ENCODE data around the gene NMD3. TPM values are rescaled to one million over a fixed set of nuclear protein-coding genes. Genes with fewer than 3 reads are reported as not detected.

NMD3 gene
- total RNA-seq, 3 donors from 2014 or later (not counting 1 experiment from before 2014, with no cell fraction given), result 40.7 to 51.1 (median 43.6) TPM

GRCh38 chr3:161230621-161231171 is 9.6 kb downstream of the NMD3 start:
- Histone ChIP-seq H3K36me3 (ENCODE audit: control insufficient read depth, insufficient read depth, low read length) (peaks cover 61% of the 10 kb centered on the region), H3K27ac (ENCODE audit: low read length) (no peak overlapping the region), H3K4me1 (ENCODE audit: control insufficient read depth, insufficient read depth, low read length) (no peaks in the 10 kb centered on the region), H3K4me3 (ENCODE audit: low read length) (no peak overlapping the region), H3K27me3 (ENCODE audit: control insufficient read depth, insufficient read depth, low read length) (no peaks in the 10 kb centered on the region), H3K9me3 (ENCODE audit: control insufficient read depth, insufficient read depth, low read length) (no peaks in the 10 kb centered on the region)
- no peaks in the 10 kb centered on the region for H3K4me1 Mint-ChIP-seq
- H3K27ac Mint-ChIP-seq, result no peak overlapping the region
- TF ChIP-seq CTCF (IDR thresholded peaks at IDR 0.05), result no peak
- intact Hi-C loops (cut with micrococcal nuclease), result no loop called here
- 95% methylated on average over 2 of the region's 2 CpGs for WGBS (ENCODE audit: insufficient coverage)
- no peak for ATAC-seq
- no peak for DNase-seq
- no peak overlapping the region for H3K4me3 Mint-ChIP-seq
- no peaks in the 10 kb centered on the region for H3K9me3 Mint-ChIP-seq
- H3K27me3 Mint-ChIP-seq (ENCODE audit: low read depth in 2 of 2), result no peaks in the 10 kb centered on the region
- no peaks in the 10 kb centered on the region for H3K36me3 Mint-ChIP-seq

GRCh38 chr3:161231861-161232260 is 10.8 kb downstream of the NMD3 start:
- TF ChIP-seq CTCF (IDR thresholded peaks at IDR 0.05), result no peak
- Mint-ChIP-seq H3K4me1 (peaks cover 6 to 7% of the 10 kb centered on the region in 2 donors), H3K27ac (no peak overlapping the region), H3K27me3 (ENCODE audit: low read depth in 2 of 2) (no peaks in the 10 kb centered on the region), H3K9me3 (no peaks in the 10 kb centered on the region), H3K36me3 (peaks cover 9% of the 10 kb centered on the region), H3K4me3 (no peak overlapping the region)
- H3K9me3 ChIP-seq (ENCODE audit: control insufficient read depth, insufficient read depth, low read length), result no peaks in the 10 kb centered on the region
- H3K4me3 ChIP-seq (ENCODE audit: low read length), result no peak overlapping the region
- WGBS (ENCODE audit: insufficient coverage), result 98% methylated on average over 2 of the region's 2 CpGs
- intact Hi-C loops (cut with micrococcal nuclease), result no loop called here
- H3K36me3 ChIP-seq (ENCODE audit: control insufficient read depth, insufficient read depth, low read length), result peaks cover 63% of the 10 kb centered on the region
- ATAC-seq (no peak), DNase-seq (no peak)
- no peaks in the 10 kb centered on the region for H3K4me1 ChIP-seq (ENCODE audit: control insufficient read depth, insufficient read depth, low read length)
- no peaks in the 10 kb centered on the region for H3K27me3 ChIP-seq (ENCODE audit: control insufficient read depth, insufficient read depth, low read length)
- H3K27ac ChIP-seq (ENCODE audit: low read length), result no peak overlapping the region

- no peak overlapping the region for H3K4me3 Mint-ChIP-seq
- Histone ChIP-seq H3K27ac (ENCODE audit: low read length) (no peak overlapping the region), H3K4me3 (ENCODE audit: low read length) (no peak overlapping the region), H3K9me3 (ENCODE audit: control insufficient read depth, insufficient read depth, low read length) (no peaks in the 10 kb centered on the region), H3K36me3 (ENCODE audit: control insufficient read depth, insufficient read depth, low read length) (peaks cover 60% of the 10 kb centered on the region), H3K4me1 (ENCODE audit: control insufficient read depth, insufficient read depth, low read length) (no peaks in the 10 kb centered on the region), H3K27me3 (ENCODE audit: control insufficient read depth, insufficient read depth, low read length) (no peaks in the 10 kb centered on the region)
- 100% methylated on average over 1 of the region's 1 CpG for WGBS (ENCODE audit: insufficient coverage)
- H3K27me3 Mint-ChIP-seq (ENCODE audit: low read depth in 2 of 2), result no peaks in the 10 kb centered on the region
- no peak for TF ChIP-seq CTCF (IDR thresholded peaks at IDR 0.05)
- H3K27ac Mint-ChIP-seq, result no peak overlapping the region
- peaks cover 7 to 10% of the 10 kb centered on the region in 2 donors for H3K4me1 Mint-ChIP-seq
- ATAC-seq (no peak), DNase-seq (no peak)
- H3K36me3 Mint-ChIP-seq, result peaks cover 16% of the 10 kb centered on the region
- no peaks in the 10 kb centered on the region for H3K9me3 Mint-ChIP-seq
- intact Hi-C loops (cut with micrococcal nuclease), result no loop called here
Measured at GRCh38 chr3:161233557-161233956, 12.4 kb downstream of the NMD3 start.

GRCh38 chr3:161236240-161236639 is 15.1 kb downstream of the NMD3 start:
- Mint-ChIP-seq H3K27me3 (ENCODE audit: low read depth in 2 of 2) (no peaks in the 10 kb centered on the region), H3K9me3 (no peaks in the 10 kb centered on the region), H3K27ac (no peak overlapping the region), H3K4me1 (peaks cover 7 to 15% of the 10 kb centered on the region in 2 donors), H3K36me3 (peaks cover 16% of the 10 kb centered on the region), H3K4me3 (no peak overlapping the region)
- ATAC-seq, result no peak
- WGBS (ENCODE audit: insufficient coverage), result no CpG with 5 or more reads among the region's 2 CpGs
- Histone ChIP-seq H3K4me1 (ENCODE audit: control insufficient read depth, insufficient read depth, low read length) (no peaks in the 10 kb centered on the region), H3K4me3 (ENCODE audit: low read length) (no peak overlapping the region), H3K27me3 (ENCODE audit: control insufficient read depth, insufficient read depth, low read length) (no peaks in the 10 kb centered on the region), H3K9me3 (ENCODE audit: control insufficient read depth, insufficient read depth, low read length) (no peaks in the 10 kb centered on the region), H3K27ac (ENCODE audit: low read length) (no peak overlapping the region), H3K36me3 (ENCODE audit: control insufficient read depth, insufficient read depth, low read length) (peaks cover 58% of the 10 kb centered on the region)
- DNase-seq, result no peak
- intact Hi-C loops (cut with micrococcal nuclease), result no loop called here
- no peak for TF ChIP-seq CTCF (IDR thresholded peaks at IDR 0.05)

Measured in natural killer cell (primary cell).